Endothelial cell of umbilical vein (primary cell): ENCODE data around the gene SH2D6. TPM values are rescaled to one million over a fixed set of nuclear protein-coding genes. Genes with fewer than 3 reads are reported as not detected.

Source experiments
- BruUV-seq: library from RNA; stranded (reverse); fragments of 400-500 nt; replicated peaks from 2 replicates; lab custom pipeline; 2021; lab: Mats Ljungman, UMichigan
- CTCF ChIA-PET: fragments of 300-600, 350-600 bp; sonication (Branson Sonifier 250); formaldehyde crosslinking; loops from one replicate; lab custom pipeline; 2021; ENCODE audit warnings: antibody characterized with exemption, inconsistent platforms; lab: Charles Lee
- POLR2A ChIA-PET: fragments of 300-600, 350-600 bp; sonication (Branson Sonifier 250); formaldehyde crosslinking; loops from one replicate; lab custom pipeline; 2021; ENCODE audit warnings: antibody characterized with exemption, inconsistent platforms; lab: Charles Lee
- DNase-seq: peaks from one replicate; pipeline ENCODE4 v3.0.0-alpha.2; 2011; ENCODE audit warnings: low read depth, low spot score
- FAIRE-seq: peaks from 2 replicates; lab custom pipeline; 2011; peaks lifted over from hg19 to GRCh38; lab: Jason Lieb, UNC
- H2AFZ ChIP-seq: 2 replicates; pipeline ENCODE4 v1.6.0; 2012; ENCODE audit warnings: low read depth, low read length, control low read depth, inconsistent platforms
- H3K27ac ChIP-seq: 2 replicates; pipeline ENCODE4 v1.5.1; 2011; ENCODE audit warnings: low read depth, mild to moderate bottlenecking, control low read depth, low read length, moderate library complexity; ENCODE audit not compliant: insufficient read depth
- H3K27me3 ChIP-seq, 2 experiments: 2 replicates each; pipeline versions ENCODE4 v1.6.0 to v1.6.1; 2011; ENCODE audit warnings: low read length in 2 of 2, mixed read lengths in 1 of 2; ENCODE audit not compliant: control insufficient read depth in 2 of 2, insufficient read depth in 2 of 2
- H3K36me3 ChIP-seq, 2 experiments: 2 replicates in 1 of 2; 3 replicates in 1 of 2; pipeline ENCODE4 v1.5.1; 2011; ENCODE audit warnings: low read length in 2 of 2, mild to moderate bottlenecking in 1 of 2, moderate library complexity in 1 of 2; ENCODE audit not compliant: control insufficient read depth in 2 of 2, insufficient read depth in 2 of 2; ENCODE audit errors: extremely low read depth in 1 of 2
- H3K4me1 ChIP-seq: 3 replicates; pipeline ENCODE4 v1.5.1; 2011; ENCODE audit warnings: mild to moderate bottlenecking, low read length; ENCODE audit not compliant: control insufficient read depth, insufficient read depth; ENCODE audit errors: extremely low read depth
- H3K4me2 ChIP-seq: 2 replicates; pipeline ENCODE4 v1.6.1; 2011; ENCODE audit warnings: low read length, control low read depth, mixed read lengths; ENCODE audit not compliant: insufficient read depth
- H3K4me3 ChIP-seq, 3 experiments: fragments of 200-600 bp in 1 of 3; sonication (generic), shearing (Covaris generic) in 1 of 3; replicated peaks in 1 of 3; 2 replicates each; pipeline ENCODE4 v1.5.1; 2011 to 2016; ENCODE audit warnings: control low read depth in 3 of 3, low read length in 3 of 3, mild to moderate bottlenecking in 2 of 3, inconsistent platforms in 1 of 3, low read depth in 1 of 3, moderate library complexity in 1 of 3; ENCODE audit not compliant: insufficient read depth in 1 of 3
- H3K79me2 ChIP-seq: 2 replicates; pipeline ENCODE4 v1.6.0; 2012; ENCODE audit warnings: low read length, inconsistent platforms; ENCODE audit not compliant: control insufficient read depth, insufficient read depth
- H3K9ac ChIP-seq: replicated peaks from 2 replicates; pipeline ENCODE3; 2011; ENCODE audit warnings: low read length, control low read depth; ENCODE audit not compliant: insufficient read depth; ENCODE audit errors: extremely low read depth
- H3K9me1 ChIP-seq: replicated peaks from 3 replicates; pipeline ENCODE4 v1.6.0; 2011; ENCODE audit warnings: mild to moderate bottlenecking, low read length; ENCODE audit not compliant: control insufficient read depth, insufficient read depth; ENCODE audit errors: extremely low read depth
- H3K9me3 ChIP-seq: replicated peaks from 2 replicates; pipeline ENCODE4 v1.5.1; 2012; ENCODE audit warnings: low read length, inconsistent platforms; ENCODE audit not compliant: control insufficient read depth, insufficient read depth
- H4K20me1 ChIP-seq: replicated peaks from 2 replicates; pipeline ENCODE3; 2011; ENCODE audit warnings: mild to moderate bottlenecking, low read length; ENCODE audit not compliant: control insufficient read depth, insufficient read depth; ENCODE audit errors: extremely low read depth
- CTCF ChIP-seq, 2 donors: IDR thresholded peaks; 1 replicate in 1 of 2; 2 replicates in 1 of 2; pipeline ENCODE4 v1.5.1; 2011; ENCODE audit warnings: low read length in 2 of 2, mild to moderate bottlenecking in 2 of 2, moderate library complexity in 2 of 2, control low read depth in 1 of 2, inconsistent platforms in 1 of 2, low read depth in 1 of 2; ENCODE audit not compliant: insufficient read depth in 1 of 2; ENCODE audit errors: extremely low read depth in 1 of 2
- EZH2 ChIP-seq: IDR thresholded peaks from 2 replicates; pipeline ENCODE4 v1.6.1; 2012; ENCODE audit warnings: borderline replicate concordance, low read depth, mild to moderate bottlenecking, moderate library complexity, low read length, inconsistent platforms; ENCODE audit not compliant: severe bottlenecking
- FOS ChIP-seq: IDR thresholded peaks from 2 replicates; pipeline ENCODE4 v1.6.1; 2011; ENCODE audit warnings: mild to moderate bottlenecking, low read length, moderate library complexity, borderline replicate concordance; ENCODE audit not compliant: insufficient read depth
- GATA2 ChIP-seq: IDR thresholded peaks from 2 replicates; pipeline ENCODE4 v1.7.0; 2011; ENCODE audit warnings: low read depth, mild to moderate bottlenecking, moderate library complexity, mixed read lengths, low read length; ENCODE audit not compliant: insufficient read length, insufficient read depth
- JUN ChIP-seq: IDR thresholded peaks from 2 replicates; pipeline ENCODE4 v1.6.1; 2011; ENCODE audit warnings: borderline replicate concordance, low read depth; ENCODE audit not compliant: insufficient read length, insufficient read depth
- MAX ChIP-seq: IDR thresholded peaks from 2 replicates; pipeline ENCODE4 v1.6.1; 2011; ENCODE audit not compliant: insufficient read depth, insufficient read length
- MYC ChIP-seq: IDR thresholded peaks from one replicate; pipeline ENCODE4 v1.6.1; 2011; ENCODE audit warnings: mild to moderate bottlenecking, low read depth, low read length
- POLR2A ChIP-seq: IDR thresholded peaks from 2 replicates; pipeline ENCODE4 v1.6.1; 2012; ENCODE audit warnings: low read depth, mild to moderate bottlenecking, control low read depth, low read length
- POLR2AphosphoS5 ChIP-seq: IDR thresholded peaks from 2 replicates; pipeline ENCODE4 v1.6.1; 2012; ENCODE audit warnings: low read depth, mild to moderate bottlenecking, control low read depth, low read length, moderate library complexity; ENCODE audit not compliant: insufficient read depth
- dilution Hi-C: fragments of 300-500 bp; cut with MboI; formaldehyde crosslinking; loops from one replicate; pipeline ENCODE4 v1.15.0; 2019; ENCODE audit warnings: low sequenced_read_pairs; ENCODE audit not compliant: extremely low pct_ligation_motif_present
- intact Hi-C: fragments of 100-400 bp; cut with micrococcal nuclease; formaldehyde crosslinking; loops from one replicate; pipeline ENCODE4 v1.10.0; 2022
- polyA plus RNA-seq, 4 experiments: library from polyadenylated mRNA; depleted of rRNA in 3 of 4; stranded (reverse) in 3 of 4; unstranded in 1 of 4; fragments of >200 nt; gene quantifications; 2 replicates each; pipeline versions ENCODE4 v1.2.1 to v1.2.3, GENCODE V29; 2011 to 2012; ENCODE audit warnings: missing spikeins in 1 of 4
- total RNA-seq: library from RNA; stranded (reverse); gene quantifications from 2 replicates; pipeline ENCODE4 v1.2.3, GENCODE V29; 2021

Gene SH2D6
- total and polyA plus RNA-seq, 2 donors (not counting 3 experiments of a cell fraction or from before 2014, with no cell fraction given) = 0.53 TPM; not detected in 1

- H3K79me2 ChIP-seq = no peaks in the 10 kb centered on the region
- ChIA-PET CTCF (interaction anchor here (0.9 kb wide), 1 partner anchor 136 kb away, joined by 5 read pairs; no protein-coding TSS in a partner anchor), POLR2A (interaction anchor here (1.5 kb wide), 1 partner anchor 123 kb away, joined by 3 read pairs; the partner anchor contains the start of gene MAT2A)
- no peak for FAIRE-seq
- no peaks in the 10 kb centered on the region for H3K9me3 ChIP-seq
- H3K9ac ChIP-seq = no peak overlapping the region
- no peak overlapping the region for H3K4me3 ChIP-seq
- no TSS peak for BruUV-seq
- no peak overlapping the region for H3K4me2 ChIP-seq
- intact Hi-C loops = no loop called here
- H3K36me3 ChIP-seq = no peaks in the 10 kb centered on the region
- H3K9me1 ChIP-seq = no peaks in the 10 kb centered on the region
- no peak for DNase-seq
- H4K20me1 ChIP-seq = no peaks in the 10 kb centered on the region
- no peak overlapping the region for H2AFZ ChIP-seq
- H3K27ac ChIP-seq = no peak overlapping the region
- dilution Hi-C loops = no loop called here
- TF ChIP-seq FOS (no peak), MYC (no peak), CTCF (IDR thresholded peaks at IDR 0.05; ENCODE audit: extremely low read depth in 1 of 2, insufficient read depth in 1 of 2, low read depth in 1 of 2, low read length in 2 of 2) (no peak), GATA2 (no peak), POLR2A (no peak), JUN (no peak), EZH2 (no peak), MAX (no peak), POLR2AphosphoS5 (no peak)
- H3K27me3 ChIP-seq = no peaks in the 10 kb centered on the region
- peaks cover 18% of the 10 kb centered on the region for H3K4me1 ChIP-seq
Observed at GRCh38 chr2:85415980-85416650, 2.4 kb upstream of the SH2D6 start.
